HFF-Myc (cell line): ENCODE measurements around the gene CSNK2A3.

Source experiments
- DNase-seq: peaks from one replicate; pipeline ENCODE4 v3.0.0-alpha.2; 2011; ENCODE audit warnings: low read depth; ENCODE audit errors: extremely low read depth
- H3K4me3 ChIP-seq: replicated peaks from 2 replicates; pipeline ENCODE4 v1.5.1; 2011; ENCODE audit warnings: low read depth, mild to moderate bottlenecking, control low read depth, low read length
- CTCF ChIP-seq: IDR thresholded peaks from 2 replicates; pipeline ENCODE4 v1.5.1; 2012; ENCODE audit warnings: mild to moderate bottlenecking, low read depth, low read length, control low read depth; ENCODE audit errors: missing control alignments

The CSNK2A3 gene

GRCh38 chr11:11345099-11345498 is 8.0 kb downstream of the CSNK2A3 start:
- DNase-seq = no peak
- TF ChIP-seq CTCF = no peak

GRCh38 chr11:11344045-11344444 is 9.0 kb downstream of the CSNK2A3 start:
- H3K4me3 ChIP-seq = no peak overlapping the region
- no peak for DNase-seq
- TF ChIP-seq CTCF = no peak

More at GRCh38 chr11:11345099-11345498, 8.0 kb downstream of the CSNK2A3 start:
- H3K4me3 ChIP-seq = no peak overlapping the region

- no peak for TF ChIP-seq CTCF
- DNase-seq = no peak
- H3K4me3 ChIP-seq = no peak overlapping the region
These were observed 14.7 kb downstream of the CSNK2A3 start for GRCh38 chr11:11338304-11338703.

GRCh38 chr11:11336664-11337063 is 16.4 kb downstream of the CSNK2A3 start:
- no peak overlapping the region for H3K4me3 ChIP-seq
- no peak for DNase-seq
- no peak for TF ChIP-seq CTCF

- DNase-seq = no peak
- TF ChIP-seq CTCF = no peak
- no peak overlapping the region for H3K4me3 ChIP-seq
These were observed 18.0 kb downstream of the CSNK2A3 start for GRCh38 chr11:11335043-11335442.

- DNase-seq = no peak
- no peak overlapping the region for H3K4me3 ChIP-seq
- TF ChIP-seq CTCF = no peak
These were observed 18.4 kb downstream of the CSNK2A3 start for GRCh38 chr11:11334607-11335006.

GRCh38 chr11:11332141-11332710 is 20.8 kb downstream of the CSNK2A3 start:
- no peak for DNase-seq
- no peak overlapping the region for H3K4me3 ChIP-seq
- TF ChIP-seq CTCF = no peak
